Medulla oblongata (tissue), 1 donor: Measurements from ENCODE around the gene NNT.
"Not testable (repeated sequence)": the region's sequence is repeated elsewhere in the genome, so short reads cannot be mapped to it uniquely, and the experiment has no call there.

ENCODE experiments used
- DNase-seq: peaks from one replicate; pipeline ENCODE4 v3.0.0-alpha.2; 2015; ENCODE audit errors: extremely low spot score

Gene NNT

GRCh38 chr5:43664501-43665040, 61.6 kb downstream of the NNT start:
- no peak for DNase-seq

GRCh38 chr5:43665749-43666148, 62.8 kb downstream of the NNT start:
- not testable (repeated sequence) for DNase-seq

- not testable (repeated sequence) for DNase-seq
Measured at GRCh38 chr5:43666728-43667127, 63.7 kb downstream of the NNT start.

DNA sequence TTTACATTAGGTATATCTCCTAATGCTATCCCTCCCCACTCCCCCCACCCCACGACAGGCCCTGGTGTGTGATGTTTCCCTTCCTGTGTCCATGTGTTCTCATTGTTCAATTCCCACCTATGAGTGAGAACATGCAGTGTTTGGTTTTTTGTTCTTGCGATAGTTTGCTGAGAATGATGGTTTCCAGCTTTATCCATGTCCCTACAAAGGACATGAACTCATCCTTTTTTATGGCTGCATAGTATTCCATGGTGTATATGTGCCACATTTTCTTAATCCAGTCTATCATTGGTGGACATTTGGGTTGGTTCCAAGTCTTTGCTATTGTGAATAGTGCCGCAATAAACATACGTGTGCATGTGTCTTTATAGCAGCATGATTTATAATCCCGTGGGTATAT, 64.4 kb downstream of the NNT start:
- not testable (repeated sequence) for DNase-seq

GRCh38 chr5:43674536-43674935, 71.6 kb downstream of the NNT start:
- no peak for DNase-seq

DNA sequence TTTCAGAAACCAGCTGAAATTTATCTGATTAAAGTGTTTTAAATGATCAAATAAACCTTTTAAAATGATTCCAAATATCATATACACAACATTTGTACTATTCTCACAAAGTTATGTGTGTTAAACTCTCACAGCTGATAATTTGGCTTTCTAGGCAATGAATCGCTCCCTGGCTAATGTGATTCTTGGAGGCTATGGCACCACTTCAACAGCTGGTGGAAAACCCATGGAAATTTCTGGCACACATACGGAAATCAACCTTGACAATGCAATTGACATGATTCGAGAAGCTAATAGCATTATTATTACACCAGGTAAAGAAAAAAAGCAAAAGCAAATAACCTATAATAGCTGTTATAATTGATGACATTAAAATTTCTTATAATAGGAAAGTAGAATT, 72.4 kb downstream of the NNT start:
- DNase-seq = no peak

DNA sequence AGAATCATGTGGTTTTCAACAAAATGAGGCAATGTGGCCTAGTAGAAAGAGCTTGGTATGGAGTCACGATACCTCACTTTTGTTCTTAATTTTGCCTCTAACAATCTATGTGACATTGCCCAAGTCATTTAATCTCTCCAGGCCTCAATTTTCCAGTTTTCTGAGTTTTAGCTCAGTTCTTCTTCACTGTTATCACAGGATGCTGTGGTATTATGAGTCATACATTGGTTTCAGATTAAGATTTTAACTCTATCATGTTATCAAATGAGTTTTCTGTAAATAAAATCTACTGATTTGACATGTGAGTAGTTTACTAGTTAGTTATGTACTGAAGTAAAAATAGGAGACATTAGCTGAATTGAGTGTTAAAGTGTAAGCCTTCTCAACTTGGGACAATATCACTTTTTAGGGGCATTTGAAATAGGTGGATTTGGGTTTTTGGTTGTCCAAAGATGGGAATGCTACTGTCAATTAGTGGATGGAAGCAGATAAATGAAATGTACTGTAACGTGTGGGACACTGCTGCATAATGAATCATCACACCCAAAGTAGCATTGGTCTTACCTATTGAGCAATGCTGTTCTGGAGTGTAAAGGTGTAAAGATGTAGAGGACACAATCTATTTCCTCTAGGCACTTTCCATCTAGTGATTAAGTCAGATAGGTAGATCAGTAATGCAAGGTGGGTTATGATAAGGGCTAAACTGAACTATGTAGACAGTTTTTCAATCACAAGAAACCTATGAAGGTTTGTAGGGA, 73.3 kb downstream of the NNT start:
- DNase-seq = no peak

GRCh38 chr5:43677253-43677652, 74.3 kb downstream of the NNT start:
- no peak for DNase-seq

DNA sequence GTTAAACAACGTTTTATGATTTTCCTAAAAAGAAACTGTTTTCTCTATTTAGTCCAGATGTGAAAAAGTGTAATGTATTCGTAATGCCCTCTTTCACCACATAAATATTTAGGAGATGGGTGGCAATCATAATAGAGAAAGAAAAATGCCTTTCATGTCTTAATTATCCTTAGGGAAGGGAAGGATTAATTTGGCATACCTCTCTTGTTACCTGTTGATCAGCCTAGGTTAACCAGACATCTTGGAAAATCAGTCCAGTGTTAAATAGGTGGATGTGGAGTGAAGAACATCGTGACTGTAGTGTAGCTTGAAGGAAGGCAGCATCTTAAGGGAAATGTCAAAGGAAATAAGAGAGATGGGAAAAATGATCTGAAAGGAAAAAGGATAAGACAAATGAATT, 76.2 kb downstream of the NNT start:
- no peak for DNase-seq

DNA sequence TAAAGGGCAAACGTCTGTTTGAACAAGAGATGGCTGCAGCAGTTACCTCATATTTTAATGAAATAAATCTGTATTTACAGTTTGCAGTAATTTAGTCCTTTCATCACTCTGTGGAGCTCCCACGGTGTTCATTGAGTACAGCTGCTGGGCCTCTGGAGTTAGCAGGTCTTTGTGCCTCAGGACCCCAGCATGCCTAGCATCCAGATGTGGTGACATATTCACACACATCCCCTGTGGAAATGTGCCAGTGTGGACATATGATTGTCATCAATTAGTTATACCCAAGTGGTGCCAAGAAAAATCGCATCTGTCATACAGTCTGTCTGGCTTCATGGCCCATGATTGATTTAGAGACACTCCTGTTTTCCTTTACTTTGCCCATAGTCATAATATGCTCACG, 77.3 kb downstream of the NNT start:
- DNase-seq = no peak

DNA sequence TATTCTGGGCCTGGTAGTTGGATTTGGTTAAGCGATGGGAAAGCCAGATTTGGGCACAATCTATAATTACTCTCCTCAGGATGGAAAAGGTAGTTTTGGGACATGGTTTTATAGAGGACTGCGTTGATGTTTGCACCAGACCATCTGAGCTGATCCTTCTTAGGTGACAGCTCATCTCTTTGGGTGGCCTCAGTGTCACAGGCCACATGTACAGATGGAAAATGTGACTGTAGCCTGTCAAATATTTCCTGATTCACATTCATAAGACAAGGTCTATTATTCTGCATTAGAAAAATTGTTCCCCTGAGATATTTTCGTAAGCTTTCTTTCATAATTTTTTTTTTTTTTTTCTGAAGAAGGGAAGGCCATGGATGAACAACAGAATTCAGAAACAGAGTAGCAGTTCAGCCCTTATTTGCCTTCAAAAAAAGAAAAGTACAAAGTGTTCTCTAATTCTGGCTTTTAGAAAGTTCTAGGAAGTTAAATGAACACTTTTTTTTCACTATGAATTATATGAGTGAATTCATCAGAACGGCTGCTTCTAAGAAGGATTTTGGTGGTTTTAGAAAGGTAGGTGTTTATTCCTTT, 81.0 kb downstream of the NNT start:
- no peak for DNase-seq

DNA sequence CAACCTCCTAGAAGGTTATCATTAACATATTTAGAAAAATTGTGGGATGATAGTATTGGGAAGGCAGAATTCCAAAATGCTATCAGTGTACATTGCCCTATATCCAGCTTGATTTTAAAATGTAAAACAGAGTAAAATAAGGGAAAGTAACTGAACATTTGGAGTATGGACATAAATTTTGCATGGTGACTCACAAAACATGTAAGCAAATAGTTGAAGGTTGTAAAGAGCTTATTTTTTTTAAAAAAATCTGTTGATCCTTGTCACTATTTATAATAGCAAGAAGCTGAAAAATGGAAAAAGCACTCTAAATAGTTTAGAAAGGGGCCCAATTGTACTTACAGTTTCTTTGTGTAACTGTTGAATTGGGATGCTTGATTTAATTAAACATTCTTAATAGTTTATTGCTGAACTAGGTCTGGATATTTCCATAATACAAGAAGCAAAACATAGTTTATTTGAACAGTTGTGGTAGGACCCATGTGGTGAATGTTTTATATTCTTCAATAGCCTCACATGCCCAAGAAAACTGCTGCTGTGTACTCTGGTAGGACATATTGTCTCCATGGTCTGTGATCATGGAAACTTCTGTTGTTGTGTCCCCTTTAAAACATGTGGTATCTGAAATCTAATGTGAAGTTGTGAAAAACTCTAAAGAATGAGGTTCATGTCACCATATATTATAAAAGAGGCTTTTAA, 82.4 kb downstream of the NNT start:
- DNase-seq = no peak

GRCh38 chr5:43687275-43687674, 84.3 kb downstream of the NNT start:
- no peak for DNase-seq

GRCh38 chr5:43691275-43691674, 88.3 kb downstream of the NNT start:
- no peak for DNase-seq

DNA sequence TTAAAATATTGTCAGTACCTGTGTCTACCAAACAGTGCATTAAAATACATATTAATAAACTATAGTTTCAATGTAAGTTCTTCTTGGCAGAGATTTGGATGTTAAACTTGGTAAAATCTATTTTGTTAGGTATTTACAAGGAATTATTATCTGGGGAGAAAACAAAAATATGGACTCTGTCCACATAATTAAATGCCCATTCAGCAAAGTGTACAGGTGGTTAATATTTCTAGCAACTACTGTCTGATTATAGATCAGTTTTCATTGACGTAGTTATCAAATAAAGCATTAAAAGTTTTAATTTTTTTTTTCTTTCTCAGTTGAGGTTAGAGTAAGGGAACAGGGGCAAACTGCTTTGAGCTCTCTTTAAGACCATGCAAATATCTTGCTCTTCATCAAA, 88.9 kb downstream of the NNT start:
- DNase-seq = no peak

GRCh38 chr5:43693411-43693810, 90.4 kb downstream of the NNT start:
- no peak for DNase-seq

DNA sequence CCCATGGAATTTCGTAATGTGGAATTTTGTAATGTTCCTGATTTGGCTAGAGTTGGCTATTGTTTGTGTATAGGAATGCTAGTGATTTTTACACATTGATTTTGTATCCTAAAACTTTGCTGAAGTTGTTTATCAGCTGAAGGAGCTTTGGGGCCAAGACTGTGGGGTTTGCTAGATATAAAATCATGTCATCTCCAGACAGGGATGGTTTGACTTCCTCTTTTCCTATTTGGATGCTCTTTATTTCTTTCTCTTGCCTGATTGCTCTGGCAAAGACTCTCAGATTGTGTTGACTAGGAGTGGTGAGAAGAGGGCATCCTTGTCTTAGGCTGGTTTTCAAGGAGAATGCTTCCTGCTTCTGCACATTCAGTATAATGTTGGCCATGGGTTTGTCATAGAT, 91.0 kb downstream of the NNT start:
- DNase-seq = no peak

GRCh38 chr5:43696444-43696843, 93.5 kb downstream of the NNT start:
- DNase-seq = not testable (repeated sequence)

DNA sequence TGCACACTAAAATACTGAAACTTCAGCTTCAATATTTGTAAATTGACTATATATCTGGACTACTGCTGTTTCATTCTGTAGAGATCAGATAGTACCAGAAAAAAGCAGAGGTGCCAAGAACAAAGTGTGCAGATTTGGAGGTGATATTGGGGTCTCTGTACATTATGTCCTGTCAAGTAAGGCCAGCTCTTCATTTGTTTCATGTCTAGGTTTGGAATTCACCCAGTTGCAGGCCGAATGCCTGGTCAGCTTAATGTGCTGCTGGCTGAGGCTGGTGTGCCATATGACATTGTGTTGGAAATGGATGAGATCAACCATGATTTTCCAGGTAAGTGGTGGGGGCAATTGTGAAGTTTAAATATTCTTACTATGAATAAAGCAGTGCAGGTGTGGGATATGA, 96.9 kb downstream of the NNT start:
- no peak for DNase-seq

DNA sequence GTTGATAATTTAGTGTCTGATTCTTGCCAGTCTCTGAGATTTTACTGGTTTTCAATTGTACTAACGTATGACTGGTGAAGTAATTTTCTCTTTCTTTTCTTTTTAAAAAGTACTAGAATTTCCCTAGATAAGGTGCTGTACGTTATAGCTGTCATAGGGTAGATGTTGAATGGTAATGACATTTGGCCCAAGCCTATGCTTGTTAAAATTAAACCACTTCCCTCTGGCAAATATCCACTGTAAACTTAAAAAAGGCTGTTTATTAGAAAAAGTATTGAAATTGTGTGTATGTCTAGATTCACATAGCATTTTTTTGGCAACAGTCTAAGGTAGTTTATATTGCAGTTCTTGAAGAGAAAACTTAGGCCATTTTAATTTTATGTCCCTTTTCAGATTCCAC, 97.6 kb downstream of the NNT start:
- no peak for DNase-seq

DNA sequence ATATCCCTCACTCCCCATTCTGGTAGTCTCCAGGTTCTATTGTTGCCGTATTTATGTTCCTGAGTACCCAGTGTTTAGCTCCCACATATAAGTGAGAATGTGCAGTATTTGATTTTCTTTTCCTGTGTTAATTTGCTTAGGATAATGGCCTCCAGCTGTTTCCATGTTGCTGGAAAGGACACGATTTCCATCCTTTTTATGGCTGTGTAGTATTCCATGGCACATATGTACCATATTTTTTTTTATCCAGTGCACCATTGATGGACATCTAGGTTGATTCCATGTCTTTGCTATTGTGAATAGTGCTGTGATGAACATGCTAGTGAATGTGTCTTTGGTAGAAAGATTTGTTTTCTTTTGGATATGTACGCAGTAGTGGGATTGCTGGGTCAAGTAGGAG, 98.2 kb downstream of the NNT start:
- no peak for DNase-seq

DNA sequence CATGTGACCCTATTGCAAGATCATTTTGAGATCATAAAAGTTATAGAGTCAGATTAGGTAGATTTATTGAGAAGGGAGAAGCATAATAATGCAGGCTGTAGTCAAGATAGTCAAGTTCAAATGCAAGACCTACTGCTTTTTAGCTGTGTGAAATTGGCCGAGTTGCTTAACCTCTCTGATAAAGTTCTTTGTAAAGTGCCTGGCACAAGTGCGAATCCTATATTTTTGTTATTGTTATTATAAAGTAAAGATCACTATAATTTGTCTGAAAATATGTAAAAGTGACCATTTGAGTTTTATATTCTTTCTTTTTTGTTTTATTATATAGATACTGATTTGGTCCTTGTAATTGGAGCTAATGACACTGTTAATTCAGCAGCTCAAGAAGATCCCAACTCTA, 99.3 kb downstream of the NNT start:
- DNase-seq = no peak

DNA sequence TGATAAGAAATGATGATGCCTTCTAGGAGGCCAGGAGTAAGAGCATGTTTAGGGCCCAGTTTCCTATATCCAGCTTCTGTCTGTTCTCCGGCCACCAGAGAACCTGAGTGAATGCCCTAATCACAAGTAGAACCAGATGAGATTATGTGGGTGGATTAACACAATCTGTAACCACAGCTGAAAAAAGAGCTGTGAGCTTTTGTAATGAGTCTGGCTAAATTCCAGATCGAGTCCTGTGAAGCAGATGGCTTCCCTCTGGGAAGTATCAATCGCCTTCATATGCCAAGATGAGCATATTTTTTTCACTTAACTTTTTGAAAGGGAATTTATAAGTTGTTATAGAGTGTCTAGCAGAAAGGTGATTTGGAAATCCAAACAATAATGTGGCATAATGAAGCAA, 99.8 kb downstream of the NNT start:
- no peak for DNase-seq
